Endothelial cell of umbilical vein (primary cell): ENCODE results near the gene DNAJC6. TPM values are rescaled to one million over a fixed set of nuclear protein-coding genes. Genes with fewer than 3 reads are reported as not detected.

Experiments used
- BruUV-seq: library from RNA; stranded (reverse); fragments of 400-500 nt; replicated peaks from 2 replicates; lab custom pipeline; 2021; lab: Mats Ljungman, UMichigan
- CTCF ChIA-PET: fragments of 300-600, 350-600 bp; sonication (Branson Sonifier 250); formaldehyde crosslinking; loops from one replicate; lab custom pipeline; 2021; ENCODE audit warnings: antibody characterized with exemption, inconsistent platforms; lab: Charles Lee
- POLR2A ChIA-PET: fragments of 300-600, 350-600 bp; sonication (Branson Sonifier 250); formaldehyde crosslinking; loops from one replicate; lab custom pipeline; 2021; ENCODE audit warnings: antibody characterized with exemption, inconsistent platforms; lab: Charles Lee
- DNase-seq: peaks from one replicate; pipeline ENCODE4 v3.0.0-alpha.2; 2011; ENCODE audit warnings: low read depth, low spot score
- FAIRE-seq: peaks from 2 replicates; lab custom pipeline; 2011; peaks lifted over from hg19 to GRCh38; lab: Jason Lieb, UNC
- H2AFZ ChIP-seq: 2 replicates; pipeline ENCODE4 v1.6.0; 2012; ENCODE audit warnings: low read depth, low read length, control low read depth, inconsistent platforms
- H3K27ac ChIP-seq: 2 replicates; pipeline ENCODE4 v1.5.1; 2011; ENCODE audit warnings: low read depth, mild to moderate bottlenecking, control low read depth, low read length, moderate library complexity; ENCODE audit not compliant: insufficient read depth
- H3K27me3 ChIP-seq, 2 experiments: 2 replicates each; pipeline versions ENCODE4 v1.6.0 to v1.6.1; 2011; ENCODE audit warnings: low read length in 2 of 2, mixed read lengths in 1 of 2; ENCODE audit not compliant: control insufficient read depth in 2 of 2, insufficient read depth in 2 of 2
- H3K36me3 ChIP-seq, 2 experiments: 2 replicates in 1 of 2; 3 replicates in 1 of 2; pipeline ENCODE4 v1.5.1; 2011; ENCODE audit warnings: low read length in 2 of 2, mild to moderate bottlenecking in 1 of 2, moderate library complexity in 1 of 2; ENCODE audit not compliant: control insufficient read depth in 2 of 2, insufficient read depth in 2 of 2; ENCODE audit errors: extremely low read depth in 1 of 2
- H3K4me1 ChIP-seq: 3 replicates; pipeline ENCODE4 v1.5.1; 2011; ENCODE audit warnings: mild to moderate bottlenecking, low read length; ENCODE audit not compliant: control insufficient read depth, insufficient read depth; ENCODE audit errors: extremely low read depth
- H3K4me2 ChIP-seq: 2 replicates; pipeline ENCODE4 v1.6.1; 2011; ENCODE audit warnings: low read length, control low read depth, mixed read lengths; ENCODE audit not compliant: insufficient read depth
- H3K4me3 ChIP-seq, 3 experiments: fragments of 200-600 bp in 1 of 3; sonication (generic), shearing (Covaris generic) in 1 of 3; replicated peaks in 1 of 3; 2 replicates each; pipeline ENCODE4 v1.5.1; 2011 to 2016; ENCODE audit warnings: control low read depth in 3 of 3, low read length in 3 of 3, mild to moderate bottlenecking in 2 of 3, inconsistent platforms in 1 of 3, low read depth in 1 of 3, moderate library complexity in 1 of 3; ENCODE audit not compliant: insufficient read depth in 1 of 3
- H3K79me2 ChIP-seq: 2 replicates; pipeline ENCODE4 v1.6.0; 2012; ENCODE audit warnings: low read length, inconsistent platforms; ENCODE audit not compliant: control insufficient read depth, insufficient read depth
- H3K9ac ChIP-seq: replicated peaks from 2 replicates; pipeline ENCODE3; 2011; ENCODE audit warnings: low read length, control low read depth; ENCODE audit not compliant: insufficient read depth; ENCODE audit errors: extremely low read depth
- H3K9me1 ChIP-seq: replicated peaks from 3 replicates; pipeline ENCODE4 v1.6.0; 2011; ENCODE audit warnings: mild to moderate bottlenecking, low read length; ENCODE audit not compliant: control insufficient read depth, insufficient read depth; ENCODE audit errors: extremely low read depth
- H3K9me3 ChIP-seq: replicated peaks from 2 replicates; pipeline ENCODE4 v1.5.1; 2012; ENCODE audit warnings: low read length, inconsistent platforms; ENCODE audit not compliant: control insufficient read depth, insufficient read depth
- H4K20me1 ChIP-seq: replicated peaks from 2 replicates; pipeline ENCODE3; 2011; ENCODE audit warnings: mild to moderate bottlenecking, low read length; ENCODE audit not compliant: control insufficient read depth, insufficient read depth; ENCODE audit errors: extremely low read depth
- CTCF ChIP-seq, 2 donors: IDR thresholded peaks; 1 replicate in 1 of 2; 2 replicates in 1 of 2; pipeline ENCODE4 v1.5.1; 2011; ENCODE audit warnings: low read length in 2 of 2, mild to moderate bottlenecking in 2 of 2, moderate library complexity in 2 of 2, control low read depth in 1 of 2, inconsistent platforms in 1 of 2, low read depth in 1 of 2; ENCODE audit not compliant: insufficient read depth in 1 of 2; ENCODE audit errors: extremely low read depth in 1 of 2
- EZH2 ChIP-seq: IDR thresholded peaks from 2 replicates; pipeline ENCODE4 v1.6.1; 2012; ENCODE audit warnings: borderline replicate concordance, low read depth, mild to moderate bottlenecking, moderate library complexity, low read length, inconsistent platforms; ENCODE audit not compliant: severe bottlenecking
- FOS ChIP-seq: IDR thresholded peaks from 2 replicates; pipeline ENCODE4 v1.6.1; 2011; ENCODE audit warnings: mild to moderate bottlenecking, low read length, moderate library complexity, borderline replicate concordance; ENCODE audit not compliant: insufficient read depth
- GATA2 ChIP-seq: IDR thresholded peaks from 2 replicates; pipeline ENCODE4 v1.7.0; 2011; ENCODE audit warnings: low read depth, mild to moderate bottlenecking, moderate library complexity, mixed read lengths, low read length; ENCODE audit not compliant: insufficient read length, insufficient read depth
- JUN ChIP-seq: IDR thresholded peaks from 2 replicates; pipeline ENCODE4 v1.6.1; 2011; ENCODE audit warnings: borderline replicate concordance, low read depth; ENCODE audit not compliant: insufficient read length, insufficient read depth
- MAX ChIP-seq: IDR thresholded peaks from 2 replicates; pipeline ENCODE4 v1.6.1; 2011; ENCODE audit not compliant: insufficient read depth, insufficient read length
- MYC ChIP-seq: IDR thresholded peaks from one replicate; pipeline ENCODE4 v1.6.1; 2011; ENCODE audit warnings: mild to moderate bottlenecking, low read depth, low read length
- POLR2A ChIP-seq: IDR thresholded peaks from 2 replicates; pipeline ENCODE4 v1.6.1; 2012; ENCODE audit warnings: low read depth, mild to moderate bottlenecking, control low read depth, low read length
- POLR2AphosphoS5 ChIP-seq: IDR thresholded peaks from 2 replicates; pipeline ENCODE4 v1.6.1; 2012; ENCODE audit warnings: low read depth, mild to moderate bottlenecking, control low read depth, low read length, moderate library complexity; ENCODE audit not compliant: insufficient read depth
- dilution Hi-C: fragments of 300-500 bp; cut with MboI; formaldehyde crosslinking; loops from one replicate; pipeline ENCODE4 v1.15.0; 2019; ENCODE audit warnings: low sequenced_read_pairs; ENCODE audit not compliant: extremely low pct_ligation_motif_present
- intact Hi-C: fragments of 100-400 bp; cut with micrococcal nuclease; formaldehyde crosslinking; loops from one replicate; pipeline ENCODE4 v1.10.0; 2022
- polyA plus RNA-seq, 4 experiments: library from polyadenylated mRNA; depleted of rRNA in 3 of 4; stranded (reverse) in 3 of 4; unstranded in 1 of 4; fragments of >200 nt; gene quantifications; 2 replicates each; pipeline versions ENCODE4 v1.2.1 to v1.2.3, GENCODE V29; 2011 to 2012; ENCODE audit warnings: missing spikeins in 1 of 4
- total RNA-seq: library from RNA; stranded (reverse); gene quantifications from 2 replicates; pipeline ENCODE4 v1.2.3, GENCODE V29; 2021

The DNAJC6 gene
- total and polyA plus RNA-seq, 2 donors (not counting 3 experiments of a cell fraction or from before 2014, with no cell fraction given) = 2.3 to 4.9 TPM

DNA sequence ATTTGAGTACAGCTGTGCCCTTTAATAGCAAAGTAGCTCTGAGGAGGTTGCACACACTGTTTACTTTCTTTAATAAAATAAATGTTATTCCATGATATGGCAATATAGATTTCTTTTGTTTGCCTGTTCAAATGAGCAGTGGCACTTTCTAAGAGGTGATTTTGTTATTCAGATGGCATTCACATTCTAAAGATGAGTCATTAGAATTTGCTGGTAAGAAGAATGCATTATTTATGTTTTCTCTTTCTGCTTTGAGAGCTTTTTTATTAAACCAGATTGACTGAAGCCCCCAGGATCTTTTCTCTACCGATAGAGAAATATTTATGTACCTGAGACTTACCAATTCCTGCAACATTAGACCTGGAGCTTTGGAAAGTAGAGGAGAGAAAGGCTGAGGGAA is 100.0 kb downstream of the DNAJC6 start:
- no TSS peak for BruUV-seq
- no peak overlapping the region for H3K4me3 ChIP-seq
- H3K79me2 ChIP-seq = no peaks in the 10 kb centered on the region
- DNase-seq (no peak), FAIRE-seq (no peak)
- POLR2A ChIA-PET = no interaction called here
- no peak overlapping the region for H3K27ac ChIP-seq
- no peaks in the 10 kb centered on the region for H4K20me1 ChIP-seq
- H2AFZ ChIP-seq = no peak overlapping the region
- CTCF ChIA-PET = interaction anchor here (0.8 kb wide), 1 partner anchor 29 kb away, joined by 4 read pairs; no protein-coding TSS in a partner anchor
- no peak overlapping the region for H3K4me2 ChIP-seq
- H3K36me3 ChIP-seq = no peaks in the 10 kb centered on the region
- no peaks in the 10 kb centered on the region for H3K27me3 ChIP-seq
- no peak for TF ChIP-seq MAX
- TF ChIP-seq POLR2AphosphoS5 = no peak
- TF ChIP-seq FOS = no peak
- TF ChIP-seq POLR2A = no peak
- TF ChIP-seq JUN = no peak
- TF ChIP-seq CTCF (IDR thresholded peaks at IDR 0.05; ENCODE audit: extremely low read depth in 1 of 2, insufficient read depth in 1 of 2, low read depth in 1 of 2, low read length in 2 of 2) = no peak
- TF ChIP-seq EZH2 = no peak
- no peak for TF ChIP-seq MYC
- no peak for TF ChIP-seq GATA2
- dilution Hi-C loops = no loop called here
- no peaks in the 10 kb centered on the region for H3K9me1 ChIP-seq
- H3K9ac ChIP-seq = no peak overlapping the region
- no peaks in the 10 kb centered on the region for H3K4me1 ChIP-seq
- intact Hi-C loops = no loop called here
- H3K9me3 ChIP-seq = no peaks in the 10 kb centered on the region
